B cell (primary cell): Measurements from ENCODE around the gene CXXC4. TPM values are rescaled to one million over a fixed set of nuclear protein-coding genes. Genes with fewer than 3 reads are reported as not detected.

Source experiments
- ATAC-seq: fragments of 200-7000 bp; cut with Tn5 transposase; one replicate; pipeline ENCODE4 v1.10.0; 2021; ENCODE audit warnings: low read depth, mild to moderate bottlenecking, moderate number of reproducible peaks, moderate library complexity
- CTCF ChIA-PET: fragments of 350-600 bp; sonication (Branson Sonifier 250); formaldehyde crosslinking; loops from one replicate; lab custom pipeline; 2021; ENCODE audit warnings: antibody characterized with exemption, inconsistent platforms; lab: Charles Lee
- POLR2A ChIA-PET: fragments of 350-600 bp; sonication (Branson Sonifier 250); formaldehyde crosslinking; loops from one replicate; lab custom pipeline; 2021; ENCODE audit warnings: antibody characterized with exemption; lab: Charles Lee
- DNase-seq: peaks from one replicate; pipeline ENCODE4 v3.0.0; 2013
- H2AFZ ChIP-seq: 2 replicates; pipeline ENCODE4 v1.6.1; 2012; ENCODE audit warnings: mild to moderate bottlenecking, low read depth, low read length; ENCODE audit not compliant: insufficient read depth, poor library complexity, severe bottlenecking
- H3K27ac ChIP-seq, 2 donors: 1 replicate in 1 of 2; 2 replicates in 1 of 2; pipeline ENCODE4 v1.5.1; 2012 to 2013; ENCODE audit warnings: low read length in 2 of 2, mild to moderate bottlenecking in 2 of 2, moderate library complexity in 1 of 2
- H3K27me3 ChIP-seq, 4 experiments: fragments of 200-600 bp in 1 of 4; sonication (generic) in 1 of 4; replicated peaks in 1 of 4; 1 replicate in 2 of 4; 2 replicates in 2 of 4; pipeline versions ENCODE4 v1.6.1 to v1.7.0; 2013 to 2016; ENCODE audit warnings: low read length in 3 of 4, mild to moderate bottlenecking in 2 of 4, mixed read lengths in 1 of 4, moderate library complexity in 1 of 4; ENCODE audit not compliant: insufficient read depth in 4 of 4, control insufficient read depth in 3 of 4; ENCODE audit errors: control extremely low read depth in 1 of 4
- H3K36me3 ChIP-seq, 2 experiments: replicated peaks in 1 of 2; 1 replicate in 1 of 2; 2 replicates in 1 of 2; pipeline versions ENCODE4 v1.6.1 to v1.7.1; 2013; ENCODE audit warnings: low read length in 1 of 2; ENCODE audit not compliant: insufficient read depth in 2 of 2, control insufficient read depth in 1 of 2; ENCODE audit errors: control extremely low read depth in 1 of 2, extremely low read depth in 1 of 2
- H3K4me1 ChIP-seq, 2 donors: fragments of 200-600 bp in 1 of 2; sonication (generic) in 1 of 2; 1 replicate in 1 of 2; 2 replicates in 1 of 2; pipeline versions ENCODE4 v1.5.1 to v1.6.1; 2013 to 2017; ENCODE audit warnings: low read length in 2 of 2; ENCODE audit not compliant: control insufficient read depth in 2 of 2, insufficient read depth in 2 of 2
- H3K4me2 ChIP-seq: replicated peaks from 2 replicates; pipeline ENCODE3; 2012; ENCODE audit warnings: mild to moderate bottlenecking, low read depth, low read length; ENCODE audit not compliant: poor library complexity, severe bottlenecking
- H3K4me3 ChIP-seq, 5 experiments: fragments of 200-600 bp in 1 of 5; sonication (generic) in 1 of 5; 1 replicate in 3 of 5; 2 replicates in 2 of 5; pipeline versions ENCODE4 v1.5.1 to v1.7.0; 2011 to 2016; ENCODE audit warnings: low read length in 4 of 5, mild to moderate bottlenecking in 4 of 5, low read depth in 2 of 5, control low read depth in 1 of 5, moderate library complexity in 1 of 5; ENCODE audit not compliant: insufficient read depth in 1 of 5; ENCODE audit errors: control extremely low read depth in 1 of 5, extremely low read depth in 1 of 5
- H3K79me2 ChIP-seq: fragments of 200-600 bp; sonication (generic); one replicate; pipeline ENCODE4 v1.6.0; 2016; ENCODE audit warnings: low read length; ENCODE audit not compliant: control insufficient read depth, insufficient read depth
- H3K9ac ChIP-seq: fragments of 200-600 bp; sonication (generic); 2 replicates; pipeline ENCODE4 v1.6.1; 2017; ENCODE audit warnings: mild to moderate bottlenecking, low read length, moderate library complexity
- H3K9me3 ChIP-seq, 3 donors: one replicate each; pipeline versions ENCODE4 v1.6.1 to v1.7.1; 2013; ENCODE audit warnings: low read length in 2 of 3; ENCODE audit not compliant: control insufficient read depth in 2 of 3, insufficient read depth in 1 of 3; ENCODE audit errors: control extremely low read depth in 1 of 3
- H4K20me1 ChIP-seq: 2 replicates; pipeline ENCODE4 v1.6.0; 2012; ENCODE audit warnings: mild to moderate bottlenecking, low read length; ENCODE audit not compliant: insufficient read depth, control insufficient read depth, poor library complexity, severe bottlenecking
- H3K27ac Mint-ChIP-seq: one replicate; pipeline ENCODE4 v1.8.0; 2021; ENCODE audit warnings: mixed read lengths
- H3K27me3 Mint-ChIP-seq: one replicate; pipeline ENCODE4 v1.8.0; 2021; ENCODE audit warnings: mixed read lengths
- H3K4me1 Mint-ChIP-seq: one replicate; pipeline ENCODE4 v1.8.0; 2021; ENCODE audit warnings: mixed read lengths
- H3K4me3 Mint-ChIP-seq: one replicate; pipeline ENCODE4 v1.8.0; 2021; ENCODE audit warnings: mixed read lengths
- H3K9me3 Mint-ChIP-seq: one replicate; pipeline ENCODE4 v1.8.0; 2022; ENCODE audit warnings: mixed read lengths; ENCODE audit not compliant: insufficient read depth
- CTCF ChIP-seq: fragments of 200-600 bp; IDR thresholded peaks from one replicate; pipeline ENCODE4 v1.8.0; 2022; ENCODE audit warnings: antibody characterized with exemption, mild to moderate bottlenecking
- EZH2 ChIP-seq: IDR thresholded peaks from 2 replicates; pipeline ENCODE4 v1.6.1; 2012; ENCODE audit warnings: borderline replicate concordance, low read depth, mild to moderate bottlenecking, moderate library complexity, low read length; ENCODE audit not compliant: insufficient read depth, poor library complexity, severe bottlenecking
- WGBS: methylation state at CpG from one replicate; pipeline ENCODE4 v1.1.5; 2013; ENCODE audit warnings: missing lambda C conversion rate; ENCODE audit not compliant: insufficient coverage; 5-methylcytosine and 5-hydroxymethylcytosine counted together
- intact Hi-C: fragments of 100-400 bp; cut with micrococcal nuclease; formaldehyde crosslinking; loops from one replicate; pipeline ENCODE4 v1.10.0; 2022
- polyA plus RNA-seq: library from polyadenylated mRNA; depleted of rRNA; stranded (reverse); fragments of >200 nt; gene quantifications from 2 replicates; pipeline ENCODE4 v1.2.3, GENCODE V29; 2012
- total RNA-seq, 2 donors: library from RNA; stranded (reverse); fragments of 120-200 nt in 1 of 2; gene quantifications; 1 replicate in 1 of 2; 2 replicates in 1 of 2; pipeline versions ENCODE4 v1.2.3 to v1.2.4, GENCODE V29; 2013 to 2022

Gene CXXC4
- total and polyA plus RNA-seq, 2 donors (not counting 1 experiment from before 2014, with no cell fraction given): not detected

DNA sequence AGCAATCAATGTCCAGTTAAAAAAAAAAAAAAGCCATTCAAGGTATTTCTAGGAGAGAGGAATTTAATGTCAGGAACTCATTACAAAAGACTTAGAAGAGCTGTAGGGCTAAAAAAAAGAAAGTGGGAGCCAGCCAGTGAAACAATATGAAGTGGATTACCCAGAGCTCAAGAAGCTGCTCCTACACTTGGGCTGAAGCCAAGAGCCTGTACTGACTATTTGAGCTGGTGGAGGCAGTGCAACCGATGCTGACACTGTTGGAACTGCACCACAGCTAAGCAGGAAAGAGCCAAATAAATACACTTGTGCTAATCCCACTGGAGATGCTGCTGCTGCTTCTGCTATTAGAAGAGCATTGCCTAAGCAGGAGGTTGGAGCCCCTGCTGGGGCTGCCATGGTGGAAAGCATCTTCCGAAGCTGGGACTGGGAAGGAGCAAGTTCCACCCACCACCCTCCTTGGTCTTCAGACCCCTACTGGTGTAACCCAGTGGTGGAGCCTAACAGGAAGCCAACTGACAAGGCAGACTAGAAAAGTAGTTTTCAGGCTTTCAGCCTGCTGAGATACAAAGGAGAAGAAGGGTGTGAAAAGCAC, 65.4 kb downstream of the CXXC4 start:
- intact Hi-C loops: no loop called here
- DNase-seq (no peak), ATAC-seq (no peak)
- H2AFZ ChIP-seq: no peak overlapping the region
- no peak overlapping the region for H3K27ac ChIP-seq
- no peaks in the 10 kb centered on the region for H3K27me3 Mint-ChIP-seq
- no peaks in the 10 kb centered on the region for H3K9me3 Mint-ChIP-seq
- H3K9me3 ChIP-seq: no peaks in the 10 kb centered on the region
- H3K36me3 ChIP-seq: no peaks in the 10 kb centered on the region
- no peak overlapping the region for H3K9ac ChIP-seq
- TF ChIP-seq EZH2 (no peak), CTCF (no peak)
- H3K4me1 Mint-ChIP-seq: no peaks in the 10 kb centered on the region
- H3K4me3 Mint-ChIP-seq: no peak overlapping the region
- no peak overlapping the region for H3K27ac Mint-ChIP-seq
- ChIA-PET POLR2A (no interaction called here), CTCF (no interaction called here)
- WGBS: 89% methylated on average over 2 of the region's 2 CpGs
- no peaks in the 10 kb centered on the region for H3K27me3 ChIP-seq
- H3K4me1 ChIP-seq: no peaks in the 10 kb centered on the region
- no peaks in the 10 kb centered on the region for H4K20me1 ChIP-seq
- no peak overlapping the region for H3K4me3 ChIP-seq
- no peaks in the 10 kb centered on the region for H3K79me2 ChIP-seq
- H3K4me2 ChIP-seq: no peak overlapping the region

- ChIA-PET POLR2A (no interaction called here), CTCF (no interaction called here)
- intact Hi-C loops: no loop called here
- Histone ChIP-seq H3K27ac (no peak overlapping the region), H3K27me3 (no peaks in the 10 kb centered on the region), H2AFZ (no peak overlapping the region), H3K36me3 (no peaks in the 10 kb centered on the region), H3K4me3 (no peak overlapping the region), H3K9me3 (no peaks in the 10 kb centered on the region), H3K4me1 (no peaks in the 10 kb centered on the region), H3K4me2 (no peak overlapping the region), H3K79me2 (no peaks in the 10 kb centered on the region), H3K9ac (no peak overlapping the region), H4K20me1 (no peaks in the 10 kb centered on the region)
- no peaks in the 10 kb centered on the region for H3K27me3 Mint-ChIP-seq
- WGBS: 86% methylated on average over 1 of the region's 2 CpGs
- H3K9me3 Mint-ChIP-seq: no peaks in the 10 kb centered on the region
- no peaks in the 10 kb centered on the region for H3K4me1 Mint-ChIP-seq
- no peak overlapping the region for H3K27ac Mint-ChIP-seq
- DNase-seq (no peak), ATAC-seq (no peak)
- H3K4me3 Mint-ChIP-seq: no peak overlapping the region
- TF ChIP-seq EZH2 (no peak), CTCF (no peak)
These were observed 68.7 kb downstream of the CXXC4 start for GRCh38 chr4:104425948-104426347.
